ENCODE results near the gene AP1M1. TPM values are rescaled to one million over a fixed set of nuclear protein-coding genes. Genes with fewer than 3 reads are reported as not detected.

The AP1M1 gene
- total RNA-seq, 1 donor from 2014 or later: 84.5 TPM

DNA sequence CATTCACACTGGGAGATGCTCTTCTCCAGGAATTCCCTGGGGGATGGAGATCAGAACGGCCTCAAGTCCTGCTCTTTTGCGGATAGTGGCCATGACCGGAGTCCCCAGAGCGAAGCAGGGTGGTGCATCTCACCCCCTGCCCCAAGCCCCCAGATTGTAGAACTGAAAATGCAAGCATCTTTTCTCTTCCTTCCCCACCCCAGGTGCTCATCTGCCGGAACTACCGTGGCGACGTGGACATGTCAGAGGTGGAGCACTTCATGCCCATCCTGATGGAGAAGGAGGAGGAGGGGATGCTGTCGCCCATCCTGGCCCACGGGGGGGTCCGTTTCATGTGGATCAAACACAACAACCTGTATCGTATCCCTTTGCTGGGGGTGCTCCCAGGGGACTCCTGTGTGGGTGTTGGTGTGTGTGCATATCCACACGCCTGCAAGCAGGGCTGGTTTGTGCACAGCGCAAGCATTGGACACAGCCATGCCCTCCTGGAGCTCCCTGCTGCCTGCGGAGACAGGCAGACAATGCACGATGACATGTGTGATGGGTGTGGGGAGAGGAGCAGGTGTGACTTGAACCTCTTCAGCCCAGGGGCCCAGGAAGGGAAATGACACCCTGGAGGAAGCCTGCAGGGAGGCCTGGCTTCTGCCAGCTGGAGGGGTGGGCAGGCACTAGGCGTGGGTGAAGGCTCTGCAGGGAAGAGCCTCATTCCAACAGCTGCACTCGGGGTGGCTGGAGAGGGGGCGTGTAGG lies 5.7 kb downstream of the AP1M1 start:
- no peak for DNase-seq (ENCODE audit: extremely low spot score in 2 of 2)
- Histone ChIP-seq H3K4me3 (no peak overlapping the region), H3K9me3 (no peaks in the 10 kb centered on the region), H3K27ac (no peak overlapping the region), H3K27me3 (no peaks in the 10 kb centered on the region), H3K36me3 (peaks cover 0 to 40% of the 10 kb centered on the region in 2 donors), H3K4me1 (peaks cover 30% of the 10 kb centered on the region)
- TF ChIP-seq, protein P1, sequence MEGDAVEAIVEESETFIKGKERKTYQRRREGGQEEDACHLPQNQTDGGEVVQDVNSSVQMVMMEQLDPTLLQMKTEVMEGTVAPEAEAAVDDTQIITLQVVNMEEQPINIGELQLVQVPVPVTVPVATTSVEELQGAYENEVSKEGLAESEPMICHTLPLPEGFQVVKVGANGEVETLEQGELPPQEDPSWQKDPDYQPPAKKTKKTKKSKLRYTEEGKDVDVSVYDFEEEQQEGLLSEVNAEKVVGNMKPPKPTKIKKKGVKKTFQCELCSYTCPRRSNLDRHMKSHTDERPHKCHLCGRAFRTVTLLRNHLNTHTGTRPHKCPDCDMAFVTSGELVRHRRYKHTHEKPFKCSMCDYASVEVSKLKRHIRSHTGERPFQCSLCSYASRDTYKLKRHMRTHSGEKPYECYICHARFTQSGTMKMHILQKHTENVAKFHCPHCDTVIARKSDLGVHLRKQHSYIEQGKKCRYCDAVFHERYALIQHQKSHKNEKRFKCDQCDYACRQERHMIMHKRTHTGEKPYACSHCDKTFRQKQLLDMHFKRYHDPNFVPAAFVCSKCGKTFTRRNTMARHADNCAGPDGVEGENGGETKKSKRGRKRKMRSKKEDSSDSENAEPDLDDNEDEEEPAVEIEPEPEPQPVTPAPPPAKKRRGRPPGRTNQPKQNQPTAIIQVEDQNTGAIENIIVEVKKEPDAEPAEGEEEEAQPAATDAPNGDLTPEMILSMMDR (IDR thresholded peaks at IDR 0.05): no peak
- TF ChIP-seq POLR2AphosphoS5 (IDR thresholded peaks at IDR 0.05; ENCODE audit: insufficient read depth in 1 of 2, low read depth in 1 of 2) (no peak), POLR2A (IDR thresholded peaks at IDR 0.05) (no peak)
- intact Hi-C loops (cut with DNase I): no loop called here

DNA sequence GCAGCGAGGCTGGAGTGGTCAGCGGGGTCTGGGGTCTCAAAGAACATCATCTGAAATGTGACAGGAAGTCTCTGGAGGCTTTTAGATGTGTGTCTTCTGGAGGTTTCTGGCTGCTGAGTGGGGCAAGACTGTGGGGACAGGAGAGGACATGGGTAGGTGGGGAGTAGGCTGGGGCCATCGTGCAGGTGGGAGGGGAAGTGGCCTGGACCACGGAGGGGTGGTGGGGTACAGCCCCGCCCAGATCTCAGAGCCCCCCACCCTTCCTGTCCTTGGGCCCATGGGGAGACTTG lies 6.2 kb downstream of the AP1M1 start:
- Histone ChIP-seq H3K9me3 (no peaks in the 10 kb centered on the region), H3K27ac (no peak overlapping the region), H3K4me3 (no peak overlapping the region), H3K36me3 (peaks cover 0 to 45% of the 10 kb centered on the region in 2 donors), H3K27me3 (no peaks in the 10 kb centered on the region), H3K4me1 (peaks cover 25% of the 10 kb centered on the region)
- intact Hi-C loops (cut with DNase I): no loop called here
- no peak for DNase-seq (ENCODE audit: extremely low spot score in 2 of 2)
- TF ChIP-seq POLR2A (IDR thresholded peaks at IDR 0.05) (no peak), POLR2AphosphoS5 (IDR thresholded peaks at IDR 0.05; ENCODE audit: insufficient read depth in 1 of 2, low read depth in 1 of 2) (no peak)
- TF ChIP-seq, protein P1 (IDR thresholded peaks at IDR 0.05): no peak

GRCh38 chr19:16205205-16206045 lies 7.7 kb downstream of the AP1M1 start:
- no peak overlapping the region for H3K27ac ChIP-seq
- H3K36me3 ChIP-seq: peaks cover 0 to 54% of the 10 kb centered on the region in 2 donors
- H3K4me3 ChIP-seq: no peak overlapping the region
- peaks cover 10% of the 10 kb centered on the region for H3K4me1 ChIP-seq
- no peaks in the 10 kb centered on the region for H3K9me3 ChIP-seq
- intact Hi-C loops (cut with DNase I): no loop called here
- no peaks in the 10 kb centered on the region for H3K27me3 ChIP-seq
- no peak for DNase-seq (ENCODE audit: extremely low spot score in 2 of 2)
- TF ChIP-seq POLR2AphosphoS5 (IDR thresholded peaks at IDR 0.05; ENCODE audit: insufficient read depth in 1 of 2, low read depth in 1 of 2) (no peak), POLR2A (IDR thresholded peaks at IDR 0.05) (no peak)
- TF ChIP-seq, protein P1 (IDR thresholded peaks at IDR 0.05): no peak

- Histone ChIP-seq H3K36me3 (peaks cover 0 to 55% of the 10 kb centered on the region in 2 donors), H3K4me1 (peaks cover 4% of the 10 kb centered on the region), H3K27me3 (no peaks in the 10 kb centered on the region), H3K27ac (no peak overlapping the region), H3K4me3 (no peak overlapping the region), H3K9me3 (no peaks in the 10 kb centered on the region)
- intact Hi-C loops (cut with DNase I): no loop called here
- DNase-seq (ENCODE audit: extremely low spot score in 2 of 2): no peak
- no peak for TF ChIP-seq POLR2A (IDR thresholded peaks at IDR 0.05)
- TF ChIP-seq POLR2AphosphoS5 (IDR thresholded peaks at IDR 0.05; ENCODE audit: insufficient read depth in 1 of 2, low read depth in 1 of 2): no peak
- TF ChIP-seq, protein P1 (IDR thresholded peaks at IDR 0.05): no peak
Observed at GRCh38 chr19:16206046-16206605, 8.4 kb downstream of the AP1M1 start.

All from vagina (tissue), 2 donors.